Transverse colon (tissue), 4 donors: ENCODE data around the gene GRID2IP.

Experiments
- CTCF ChIP-seq, 5 experiments: fragments of 200-600 bp in 3 of 5; fragments of 450-650 bp in 2 of 5; sonication (generic) in 3 of 5; IDR thresholded peaks; 1 replicate in 2 of 5; 2 replicates in 3 of 5; pipeline ENCODE4 v1.5.1; 2016 to 2017; ENCODE audit warnings: antibody characterized with exemption in 5 of 5, inconsistent platforms in 3 of 5, mild to moderate bottlenecking in 2 of 5, moderate library complexity in 1 of 5
- EP300 ChIP-seq: sonication (generic); formaldehyde crosslinking; IDR thresholded peaks from one replicate; pipeline ENCODE4 v1.6.1; 2017; ENCODE audit warnings: antibody characterized with exemption, low read depth
- POLR2A ChIP-seq: fragments of 450-650 bp; IDR thresholded peaks from one replicate; pipeline ENCODE4 v1.6.1; 2016; ENCODE audit warnings: antibody characterized with exemption, mild to moderate bottlenecking, moderate library complexity
- POLR2AphosphoS5 ChIP-seq, 3 donors: sonication (generic); formaldehyde crosslinking; IDR thresholded peaks; one replicate each; pipeline ENCODE4 v1.6.1; 2016; ENCODE audit warnings: antibody characterized with exemption in 3 of 3

GRCh38 chr7:6480323-6480660 is 71.0 kb downstream of the GRID2IP start:
- no peak for TF ChIP-seq CTCF (IDR thresholded peaks at IDR 0.05)
- no peak for TF ChIP-seq POLR2AphosphoS5 (IDR thresholded peaks at IDR 0.05)
- no peak for TF ChIP-seq POLR2A
- TF ChIP-seq EP300 = no peak
